NCI-H146 treated with DMSO at 0.1 percent for 48 hours (cell line): Measurements from ENCODE around the gene WWOX.
A peak's percentile ranks its signal among the peaks of the same experiment; 100 is the strongest.

Source experiments
- DNase-seq: peaks from one replicate; lab custom pipeline; 2025; ENCODE audit not compliant: unreplicated experiment; lab: John Stamatoyannopoulos, UW

The WWOX gene

GRCh38 chr16:78102865-78103264 is 3.4 kb downstream of the WWOX start:
- DNase-seq: no peak

GRCh38 chr16:78105517-78105916 is 6.1 kb downstream of the WWOX start:
- DNase-seq: no peak

GRCh38 chr16:78106686-78107085 is 7.2 kb downstream of the WWOX start:
- no peak for DNase-seq

GRCh38 chr16:78108451-78108850 is 9.0 kb downstream of the WWOX start:
- no peak for DNase-seq

- DNase-seq: no peak
Observed at GRCh38 chr16:78113258-78113657, 13.8 kb downstream of the WWOX start.

- no peak for DNase-seq
Observed at GRCh38 chr16:78115659-78116058, 16.2 kb downstream of the WWOX start.

GRCh38 chr16:78116946-78117345 is 17.5 kb downstream of the WWOX start:
- no peak for DNase-seq

GRCh38 chr16:78117391-78117790 is 17.9 kb downstream of the WWOX start:
- DNase-seq: no peak

- no peak for DNase-seq
Observed at GRCh38 chr16:78118469-78119025, 19.1 kb downstream of the WWOX start.

GRCh38 chr16:78122774-78123315 is 23.4 kb downstream of the WWOX start:
- peak; percentile 44 for DNase-seq

GRCh38 chr16:78125112-78125844 is 25.8 kb downstream of the WWOX start:
- no peak for DNase-seq

GRCh38 chr16:78126662-78127061 is 27.2 kb downstream of the WWOX start:
- no peak for DNase-seq

GRCh38 chr16:78127130-78127529 is 27.7 kb downstream of the WWOX start:
- no peak for DNase-seq

GRCh38 chr16:78128913-78129312 is 29.5 kb downstream of the WWOX start:
- no peak for DNase-seq

- no peak for DNase-seq
Observed at GRCh38 chr16:78129349-78129748, 29.9 kb downstream of the WWOX start.

GRCh38 chr16:78130083-78130608 is 30.7 kb downstream of the WWOX start:
- no peak for DNase-seq

GRCh38 chr16:78130950-78131349 is 31.5 kb downstream of the WWOX start:
- DNase-seq: no peak

- DNase-seq: peak; percentile 75
Observed at GRCh38 chr16:78133919-78134318, 34.5 kb downstream of the WWOX start.

GRCh38 chr16:78134944-78135619 is 35.6 kb downstream of the WWOX start:
- peak; percentile 36 for DNase-seq

GRCh38 chr16:78137179-78137578 is 37.7 kb downstream of the WWOX start:
- DNase-seq: no peak

- DNase-seq: no peak
Observed at GRCh38 chr16:78137782-78138616, 38.5 kb downstream of the WWOX start.
